Heart right ventricle (tissue), 16 donors: ENCODE data around the gene FGF14. TPM values are rescaled to one million over a fixed set of nuclear protein-coding genes. Genes with fewer than 3 reads are reported as not detected.
A peak's percentile ranks its signal among the peaks of the same experiment; 100 is the strongest.

Experiments used
- ATAC-seq, 8 donors: fragments of 200-7000 bp; cut with Tn5 transposase; one replicate each; pipeline ENCODE4 v1.9.1; 2020; ENCODE audit warnings: mild to moderate bottlenecking in 8 of 8, moderate library complexity in 8 of 8, moderate number of reproducible peaks in 1 of 8
- DNase-seq, 2 donors: peaks; one replicate each; pipeline ENCODE4 v3.0.0-alpha.2; 2020
- H3K27ac ChIP-seq, 10 donors: fragments of 200-600 bp; sonication (generic) in 2 of 10; one replicate each; pipeline versions ENCODE4 v1.5.0 to v1.8.0; 2020 to 2022; ENCODE audit warnings: mild to moderate bottlenecking in 3 of 10
- H3K27me3 ChIP-seq, 7 donors: fragments of 200-600 bp; one replicate each; pipeline ENCODE4 v1.8.0; 2021 to 2022; ENCODE audit warnings: mild to moderate bottlenecking in 2 of 7
- H3K36me3 ChIP-seq, 9 donors: fragments of 200-600 bp; sonication (generic) in 1 of 9; one replicate each; pipeline versions ENCODE4 v1.5.0 to v1.8.0; 2020 to 2022; ENCODE audit warnings: mild to moderate bottlenecking in 2 of 9
- H3K4me1 ChIP-seq, 9 donors: fragments of 200-600 bp; sonication (generic) in 1 of 9; one replicate each; pipeline versions ENCODE4 v1.5.0 to v1.8.0; 2020 to 2022; ENCODE audit warnings: mild to moderate bottlenecking in 4 of 9
- H3K4me3 ChIP-seq, 10 donors: fragments of 200-600 bp; sonication (generic) in 2 of 10; one replicate each; pipeline versions ENCODE4 v1.5.0 to v1.8.0; 2020 to 2022; ENCODE audit warnings: mild to moderate bottlenecking in 7 of 10, moderate library complexity in 2 of 10
- H3K9me3 ChIP-seq, 11 donors: fragments of 200-600 bp in 10 of 11; sonication (generic) in 2 of 11; one replicate each; pipeline versions ENCODE4 v1.5.0 to v1.8.0; 2013 to 2022; ENCODE audit warnings: mild to moderate bottlenecking in 2 of 11, control low read depth in 1 of 11, moderate library complexity in 1 of 11
- WGBS, 2 donors: extraction: QIAGEN DNeasy Blood & Tissue Kit; methylation state at CpG; one replicate each; pipeline ENCODE4 v1.1.7; 2013; ENCODE audit warnings: inconsistent platforms in 1 of 2; 5-methylcytosine and 5-hydroxymethylcytosine counted together
- intact Hi-C, 10 donors: fragments of 100-400 bp; cut with DNase I; formaldehyde crosslinking; loops; one replicate each; pipeline versions ENCODE4 v1.11.1 to v1.14.2; 2022
- polyA plus RNA-seq, 2 donors: library from polyadenylated mRNA; stranded (reverse); fragments of 200-250 nt; gene quantifications; one replicate each; pipeline ENCODE4 v1.2.3, GENCODE V29; 2013
- total RNA-seq, 10 donors: library from RNA; stranded (reverse); fragmentation: NEBNext Ultra II Directional in 3 of 10; extraction: Animal tissue kit (Norgen Biotek cat#: 25700) in 3 of 10; gene quantifications; one replicate each; pipeline versions ENCODE4 v1.2.1 to v1.2.4, GENCODE V29; 2021 to 2023
- TF ChIP-seq, protein P1 (sequence below), 9 donors: fragments of 200-600 bp; sonication (generic) in 2 of 9; IDR thresholded peaks; one replicate each; pipeline versions ENCODE4 v1.5.0 to v1.8.0; 2021 to 2022; ENCODE audit warnings: antibody characterized with exemption in 9 of 9, mild to moderate bottlenecking in 5 of 9, moderate library complexity in 1 of 9
- donor health status: Arrhythmogenic right ventricular cardiomyopathy.
- donor health status: ischemic (EF 13 %, LVEDD 7.1; RV severe dilation, severe dysfunction).
- donor health status: healthy with polysubstance abuse.
- donor health status: DM: no; HTN: yes; CAD: no.
- donor health status: DM: no; HTN: no; CAD: no.
- donor health status: ischemic (EF 25% LVEDD 6.9; RV normal size, moderate dysfunction).
- donor health status: ischemic (EF 25% LVEDD 5.7; RV mildly dilated, moderate dysfunction).
- donor health status: healthy.
- donor health status: DM: yes; HTN: yes; CAD: no.
- donor health status: Ischemic cardiomyopathy.
- donor health status: ischemic (EF 35%, LVEDD 5.7; RV mildly dilated, moderate dysfunction).
- donor health status: nonischemic (EF 11% LVEDD 7.7; RV severe dilation, severe dysfunction).
- donor health status: DM: yes; HTN: yes; CAD: no.
- donor health status: PGD.
- donor health status: ischemic (EF 29% LVEDD 5.4; RV normal size, mild dysfunction).
- donor health status: nonischemic (EF 23%, LVEDD 6.1; RV moderate dilation, normal function).

Gene FGF14
- total and polyA plus RNA-seq, 12 donors: 0.20 to 7.8 (median 5.3) TPM

DNA sequence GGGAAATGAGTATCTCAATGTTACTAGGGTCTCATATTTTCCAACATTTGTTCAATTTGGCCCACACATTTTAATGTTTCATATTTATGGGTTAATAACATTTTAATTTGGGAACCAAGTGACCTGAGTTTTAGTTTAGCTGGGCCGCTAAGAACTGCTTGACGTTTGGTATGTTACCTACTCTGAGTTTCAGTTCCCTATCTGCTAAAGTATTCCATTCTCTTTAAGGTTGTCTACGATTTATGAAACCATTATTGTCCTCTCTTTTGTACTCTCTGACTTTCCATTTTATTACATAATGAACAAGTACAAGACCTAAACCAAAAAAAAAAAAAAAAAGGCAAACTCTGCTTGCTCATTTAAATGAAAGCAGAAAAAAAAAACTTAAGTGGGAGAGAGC is 89.9 kb downstream of the FGF14 start:
- DNase-seq (no peak), ATAC-seq (no peak)
- WGBS, 2 donors: 61 to 73% methylated on average over 3 of the region's 3 CpGs
- Histone ChIP-seq H3K9me3 (no peaks in the 10 kb centered on the region), H3K27me3 (no peaks in the 10 kb centered on the region), H3K4me1 (peaks cover 0 to 38% (median 20%) of the 10 kb centered on the region in 9 donors), H3K27ac (peak overlapping the region in 8 of 10 donors; percentile 20 to 59 (median 48)), H3K4me3 (no peak overlapping the region), H3K36me3 (no peaks in the 10 kb centered on the region)
- intact Hi-C loops: loop anchor here in 1 of 10 donors (10.0 kb wide), 1 partner anchor 83 kb away; no protein-coding TSS in a partner anchor
- TF ChIP-seq, protein P1, sequence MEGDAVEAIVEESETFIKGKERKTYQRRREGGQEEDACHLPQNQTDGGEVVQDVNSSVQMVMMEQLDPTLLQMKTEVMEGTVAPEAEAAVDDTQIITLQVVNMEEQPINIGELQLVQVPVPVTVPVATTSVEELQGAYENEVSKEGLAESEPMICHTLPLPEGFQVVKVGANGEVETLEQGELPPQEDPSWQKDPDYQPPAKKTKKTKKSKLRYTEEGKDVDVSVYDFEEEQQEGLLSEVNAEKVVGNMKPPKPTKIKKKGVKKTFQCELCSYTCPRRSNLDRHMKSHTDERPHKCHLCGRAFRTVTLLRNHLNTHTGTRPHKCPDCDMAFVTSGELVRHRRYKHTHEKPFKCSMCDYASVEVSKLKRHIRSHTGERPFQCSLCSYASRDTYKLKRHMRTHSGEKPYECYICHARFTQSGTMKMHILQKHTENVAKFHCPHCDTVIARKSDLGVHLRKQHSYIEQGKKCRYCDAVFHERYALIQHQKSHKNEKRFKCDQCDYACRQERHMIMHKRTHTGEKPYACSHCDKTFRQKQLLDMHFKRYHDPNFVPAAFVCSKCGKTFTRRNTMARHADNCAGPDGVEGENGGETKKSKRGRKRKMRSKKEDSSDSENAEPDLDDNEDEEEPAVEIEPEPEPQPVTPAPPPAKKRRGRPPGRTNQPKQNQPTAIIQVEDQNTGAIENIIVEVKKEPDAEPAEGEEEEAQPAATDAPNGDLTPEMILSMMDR (IDR thresholded peaks at IDR 0.05): no peak

DNA sequence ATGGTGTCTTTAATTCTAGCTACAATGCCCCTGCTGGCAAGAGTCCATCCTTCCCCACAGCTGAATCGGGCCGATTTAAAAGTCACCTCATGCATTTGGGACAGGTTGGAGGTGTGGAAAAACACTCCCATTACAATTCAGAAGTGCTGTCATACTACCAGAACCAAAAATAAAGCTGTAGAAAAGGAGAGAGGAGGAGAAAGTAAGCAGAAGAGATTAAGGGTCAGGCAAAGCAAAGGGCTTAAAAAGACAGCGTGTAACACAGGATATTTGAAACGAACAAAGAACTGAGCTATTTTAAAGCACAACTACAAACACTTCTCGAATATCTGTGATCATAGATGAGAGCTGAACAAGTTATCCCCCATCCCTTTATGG is 90.4 kb downstream of the FGF14 start:
- Histone ChIP-seq H3K27ac (peak overlapping the region in 8 of 10 donors; percentile 20 to 59 (median 48)), H3K4me1 (peaks cover 0 to 36% (median 20%) of the 10 kb centered on the region in 9 donors), H3K9me3 (no peaks in the 10 kb centered on the region), H3K4me3 (no peak overlapping the region), H3K27me3 (no peaks in the 10 kb centered on the region), H3K36me3 (no peaks in the 10 kb centered on the region)
- TF ChIP-seq, protein P1 (IDR thresholded peaks at IDR 0.05): no peak
- intact Hi-C loops: loop anchor here in 1 of 10 donors (10.0 kb wide), 1 partner anchor 83 kb away; no protein-coding TSS in a partner anchor
- whole genome bisulfite sequencing, 2 donors: 32 to 34% methylated on average over 5 of the region's 5 CpGs
- ATAC-seq: peak in 4 of 8 donors; percentile 14 to 26 (median 25)
- DNase-seq: no peak

DNA sequence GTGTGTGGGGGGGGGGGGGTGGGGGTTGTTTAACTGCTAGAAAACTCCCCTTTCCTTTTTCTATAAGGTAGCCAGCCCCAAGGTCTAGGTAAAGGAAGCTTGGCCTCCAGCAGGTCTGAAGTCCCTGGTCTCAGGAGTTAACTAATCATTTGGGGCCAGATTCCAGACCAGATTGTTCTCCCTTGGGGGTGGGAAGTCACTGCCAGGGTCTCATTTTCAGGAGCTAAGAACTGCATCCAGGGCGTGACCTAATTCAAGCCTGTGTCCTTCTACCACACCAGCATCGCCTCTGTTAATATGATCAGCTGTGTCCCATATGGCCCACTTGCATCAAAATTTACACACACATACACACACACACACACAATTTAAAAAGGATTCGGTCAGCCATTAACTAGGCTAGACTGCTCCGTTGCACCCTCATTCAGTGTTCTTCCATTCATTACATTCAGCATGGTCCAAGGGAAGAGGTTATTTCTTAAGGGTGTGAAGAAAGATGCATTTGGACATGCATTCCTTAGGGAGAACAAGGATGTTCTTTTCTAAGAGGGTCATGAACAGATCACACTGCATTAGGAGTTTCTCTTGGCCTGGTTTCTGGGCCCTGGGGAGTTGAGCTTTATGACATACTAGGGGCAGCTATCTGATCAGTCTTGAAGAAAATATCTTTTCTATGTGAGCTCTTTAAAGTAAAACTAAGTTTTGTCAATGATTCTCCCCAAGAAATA is 91.0 kb downstream of the FGF14 start:
- Histone ChIP-seq H3K4me1 (peaks cover 0 to 36% (median 20%) of the 10 kb centered on the region in 9 donors), H3K9me3 (no peaks in the 10 kb centered on the region), H3K27me3 (no peaks in the 10 kb centered on the region), H3K36me3 (no peaks in the 10 kb centered on the region), H3K27ac (peak overlapping the region in 7 of 10 donors; percentile 24 to 59 (median 50)), H3K4me3 (no peak overlapping the region)
- DNase-seq: no peak
- TF ChIP-seq, protein P1 (IDR thresholded peaks at IDR 0.05): no peak
- peak in 7 of 8 donors; percentile 30 to 68 (median 38) for ATAC-seq
- intact Hi-C loops: loop anchor here in 1 of 10 donors (10.0 kb wide), 1 partner anchor 84 kb away; no protein-coding TSS in a partner anchor
- WGBS, 2 donors: 77 to 80% methylated on average over 4 of the region's 4 CpGs

DNA sequence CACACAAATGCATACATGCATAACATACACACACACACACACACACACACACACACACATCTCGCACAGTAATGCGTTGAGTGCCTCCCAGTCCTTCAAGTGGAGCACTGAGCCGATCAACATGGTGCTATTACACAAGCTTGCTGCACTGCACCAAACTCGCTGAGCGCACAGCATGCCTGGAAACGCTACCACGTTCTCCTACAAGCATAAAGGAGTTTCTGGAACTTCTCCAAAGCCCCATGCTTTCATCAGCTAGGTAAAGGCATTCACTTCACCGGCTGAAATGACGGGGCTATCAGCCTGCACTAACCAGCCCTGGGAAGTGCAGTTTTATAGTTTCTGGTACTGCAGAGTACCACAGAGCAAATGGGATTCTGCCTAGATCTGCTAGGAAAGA is 92.7 kb downstream of the FGF14 start:
- peaks cover 0 to 36% (median 20%) of the 10 kb centered on the region in 9 donors for H3K4me1 ChIP-seq
- DNase-seq (no peak), ATAC-seq (peak in 6 of 8 donors; percentile 21 to 80 (median 54))
- H3K36me3 ChIP-seq: no peaks in the 10 kb centered on the region
- H3K27ac ChIP-seq: peak overlapping the region in 1 of 10 donors; percentile 11
- intact Hi-C loops: no loop called here
- no peaks in the 10 kb centered on the region for H3K9me3 ChIP-seq
- no peak overlapping the region for H3K4me3 ChIP-seq
- no peaks in the 10 kb centered on the region for H3K27me3 ChIP-seq
- 49 to 53% methylated on average over 9 of the region's 9 CpGs for WGBS, 2 donors
- TF ChIP-seq, protein P1 (IDR thresholded peaks at IDR 0.05): no peak
